Panc1 (cell line): ENCODE measurements around the gene RHOG. TPM values are rescaled to one million over a fixed set of nuclear protein-coding genes. Genes with fewer than 3 reads are reported as not detected.

Experiments
- ATAC-seq: fragments of 200-7000 bp; cut with Tn5 transposase; 2 replicates; pipeline ENCODE4 v1.9.1; 2020; ENCODE audit warnings: mild to moderate bottlenecking, moderate library complexity
- Bru-seq: library from RNA; stranded (reverse); fragments of 400-500 nt; gene quantifications from one replicate; lab custom pipeline; 2021; lab: Mats Ljungman, UMichigan
- BruChase-seq, 2 experiments: library from RNA; stranded (reverse); fragments of 400-500 nt; gene quantifications; one replicate each; lab custom pipeline; 2021; lab: Mats Ljungman, UMichigan
- BruUV-seq: library from RNA; stranded (reverse); fragments of 400-500 nt; replicated peaks from 2 replicates; lab custom pipeline; 2021; lab: Mats Ljungman, UMichigan
- CTCF ChIA-PET: fragments of 300-600 bp; sonication (Branson Sonifier 250); formaldehyde crosslinking; loops from one replicate; lab custom pipeline; 2022; ENCODE audit warnings: antibody characterized with exemption; lab: Charles Lee
- POLR2A ChIA-PET: fragments of 300-600 bp; sonication (Branson Sonifier 250); formaldehyde crosslinking; loops from one replicate; lab custom pipeline; 2022; ENCODE audit warnings: antibody characterized with exemption; lab: Charles Lee
- DNase-seq: peaks from one replicate; pipeline ENCODE4 v3.0.0-alpha.2; 2010; ENCODE audit warnings: low read depth, low spot score
- H3K27ac ChIP-seq: 2 replicates; pipeline ENCODE4 v1.5.1; 2011; ENCODE audit warnings: mild to moderate bottlenecking, low read length, inconsistent platforms
- H3K27me3 ChIP-seq: fragments of 200-500 bp; sonication (Bioruptor generic); 2 replicates; pipeline ENCODE4 v1.6.0; 2014; ENCODE audit warnings: low read length, inconsistent platforms; ENCODE audit not compliant: control insufficient read depth, insufficient read depth
- H3K36me3 ChIP-seq: fragments of 200-500 bp; sonication (Bioruptor generic); 2 replicates; pipeline ENCODE4 v1.5.1; 2014; ENCODE audit warnings: inconsistent platforms, mild to moderate bottlenecking, low read length, moderate library complexity; ENCODE audit not compliant: control insufficient read depth, insufficient read depth
- H3K4me1 ChIP-seq: 2 replicates; pipeline ENCODE4 v1.5.1; 2011; ENCODE audit warnings: inconsistent platforms, mild to moderate bottlenecking, low read length, moderate library complexity; ENCODE audit not compliant: control insufficient read depth, insufficient read depth
- H3K4me3 ChIP-seq, 2 experiments: 2 replicates each; pipeline ENCODE4 v1.5.1; 2011 to 2012; ENCODE audit warnings: low read depth in 2 of 2, low read length in 2 of 2, mild to moderate bottlenecking in 2 of 2, inconsistent platforms in 1 of 2, moderate library complexity in 1 of 2
- H3K9me3 ChIP-seq: fragments of 200-500 bp; sonication (Bioruptor generic); 2 replicates; pipeline ENCODE4 v1.5.1; 2014; ENCODE audit warnings: low read depth, mild to moderate bottlenecking, inconsistent platforms, low read length, moderate library complexity; ENCODE audit not compliant: control insufficient read depth, insufficient read depth
- POLR2AphosphoS5 ChIP-seq: IDR thresholded peaks from 2 replicates; pipeline ENCODE4 v1.6.1; 2012; ENCODE audit warnings: mild to moderate bottlenecking, low read depth, low read length, moderate library complexity
- SIN3A ChIP-seq: IDR thresholded peaks from 2 replicates; pipeline ENCODE4 v1.6.1; 2012; ENCODE audit warnings: low read depth, mild to moderate bottlenecking, low read length, moderate library complexity, borderline replicate concordance; ENCODE audit not compliant: insufficient read depth
- TCF7L2 ChIP-seq: IDR thresholded peaks from 2 replicates; pipeline ENCODE4 v1.6.1; 2011; ENCODE audit warnings: mild to moderate bottlenecking, low read depth, low read length, inconsistent platforms
- in situ Hi-C: cut with HindIII; loops from 2 replicates; pipeline ENCODE4 v1.10.0; 2016; ENCODE audit warnings: low sequenced_read_pairs, low pct_unique_long_range_greater_than_20kb
- intact Hi-C: fragments of 100-400 bp; cut with micrococcal nuclease; formaldehyde crosslinking; loops from one replicate; pipeline ENCODE4 v1.10.0; 2022; ENCODE audit not compliant: unreplicated experiment
- long read RNA-seq: library from polyadenylated mRNA; unstranded; transcript quantifications from one replicate; pipeline ENCODE4 v2.0.0, GENCODE V29; 2021; ENCODE audit not compliant: unreplicated experiment
- polyA plus RNA-seq: library from polyadenylated mRNA; unstranded; fragments of >200 nt; gene quantifications from one replicate; pipeline ENCODE4 v1.2.1, GENCODE V29; 2012; ENCODE audit warnings: missing spikeins; ENCODE audit not compliant: insufficient read length
- total RNA-seq: library from RNA; stranded (reverse); gene quantifications from one replicate; pipeline ENCODE4 v1.2.1, GENCODE V29; 2021; ENCODE audit not compliant: unreplicated experiment
- TF ChIP-seq, protein P1 (sequence below): fragments of 450-650 bp; IDR thresholded peaks from 2 replicates; pipeline ENCODE4 v1.5.1; 2017; ENCODE audit warnings: mild to moderate bottlenecking
- TF ChIP-seq, protein P2 (sequence below), 2 experiments: IDR thresholded peaks; 2 replicates each; pipeline ENCODE4 v1.6.1; 2011 to 2012; ENCODE audit warnings: low read depth in 2 of 2, control low read depth in 1 of 2, low read length in 1 of 2, mild to moderate bottlenecking in 1 of 2, moderate library complexity in 1 of 2; ENCODE audit not compliant: insufficient read depth in 1 of 2

Gene RHOG
- 156 TPM for total RNA-seq
- 219 TPM for polyA plus RNA-seq
- percentile 93 among the genes with signal in this experiment for Bru-seq, nascent RNA
- BruChase-seq, experiment 1, labeled RNA remaining after a 2-hour chase = percentile 85 among the genes with signal in this experiment
- BruChase-seq, experiment 2, labeled RNA remaining after a 6-hour chase = percentile 83 among the genes with signal in this experiment
- long read RNA-seq, transcript RHOG-201 (2 exons, 1,319 nt) = major isoform, 50 of 142 reads
- long read RNA-seq, partial matches to known transcripts = 85 of 142 reads
- long read RNA-seq, other reads (novel, unspliced or antisense) = 5 of 142 reads

DNA sequence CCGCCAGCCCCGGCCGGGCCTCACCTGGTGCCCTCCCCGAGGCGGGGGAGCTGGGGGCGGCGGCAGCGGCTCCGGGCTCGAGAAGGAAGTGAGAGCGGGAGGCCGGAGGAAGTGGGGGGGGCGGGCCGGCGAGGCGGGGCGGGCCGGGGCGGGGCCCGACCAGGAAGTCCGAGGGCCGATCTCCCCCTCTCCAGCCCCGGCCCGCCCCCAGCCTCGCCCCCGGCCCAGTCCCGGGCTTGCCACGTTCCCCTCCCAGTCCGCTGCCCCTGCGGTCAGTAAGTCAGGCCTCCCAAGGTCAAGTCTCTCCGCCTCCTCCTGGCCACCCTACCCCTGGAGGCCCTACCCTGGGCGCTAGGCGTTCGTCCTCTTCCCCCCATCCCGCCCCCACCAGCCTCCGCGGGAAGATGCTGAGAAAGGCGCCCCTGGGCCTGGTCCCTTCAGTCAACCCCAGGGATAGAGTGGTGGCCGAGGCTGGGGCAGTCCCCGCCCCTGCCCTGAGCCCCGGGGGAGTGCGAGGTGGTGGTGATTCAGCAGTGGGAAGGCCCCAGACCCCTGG is at the start of gene RHOG:
TSS of gene RHOG (minus strand) at position 90 of the 556 bp plus-strand sequence. CDS start 12,821 bp downstream, outside the sequence.
- peak within 1 kb of the TSS; percentile 89 for H3K27ac ChIP-seq
- in situ Hi-C loops = no loop called here
- BruUV-seq = no TSS peak
- no peaks in the 10 kb centered on the region for H3K27me3 ChIP-seq
- no peaks in the 10 kb centered on the region for H3K36me3 ChIP-seq
- peak within 1 kb of the TSS; percentile 62 to 67 for H3K4me3 ChIP-seq
- intact Hi-C loops = no loop called here
- DNase-seq = no peak
- POLR2A ChIA-PET = interaction anchor here (0.5 to 0.9 kb wide), 4 partner anchors 9 to 63 kb away, joined by 3 to 6 read pairs (median 5); no protein-coding TSS in a partner anchor
- peaks cover 36% of the 10 kb centered on the region for H3K4me1 ChIP-seq
- ATAC-seq = peak; percentile 88
- TF ChIP-seq TCF7L2 (no peak), SIN3A (peak; percentile 80; the same call in 1 of the 2 replicates), POLR2AphosphoS5 (peak; percentile 66; the same call in 1 of the 2 replicates)
- TF ChIP-seq, protein P1, sequence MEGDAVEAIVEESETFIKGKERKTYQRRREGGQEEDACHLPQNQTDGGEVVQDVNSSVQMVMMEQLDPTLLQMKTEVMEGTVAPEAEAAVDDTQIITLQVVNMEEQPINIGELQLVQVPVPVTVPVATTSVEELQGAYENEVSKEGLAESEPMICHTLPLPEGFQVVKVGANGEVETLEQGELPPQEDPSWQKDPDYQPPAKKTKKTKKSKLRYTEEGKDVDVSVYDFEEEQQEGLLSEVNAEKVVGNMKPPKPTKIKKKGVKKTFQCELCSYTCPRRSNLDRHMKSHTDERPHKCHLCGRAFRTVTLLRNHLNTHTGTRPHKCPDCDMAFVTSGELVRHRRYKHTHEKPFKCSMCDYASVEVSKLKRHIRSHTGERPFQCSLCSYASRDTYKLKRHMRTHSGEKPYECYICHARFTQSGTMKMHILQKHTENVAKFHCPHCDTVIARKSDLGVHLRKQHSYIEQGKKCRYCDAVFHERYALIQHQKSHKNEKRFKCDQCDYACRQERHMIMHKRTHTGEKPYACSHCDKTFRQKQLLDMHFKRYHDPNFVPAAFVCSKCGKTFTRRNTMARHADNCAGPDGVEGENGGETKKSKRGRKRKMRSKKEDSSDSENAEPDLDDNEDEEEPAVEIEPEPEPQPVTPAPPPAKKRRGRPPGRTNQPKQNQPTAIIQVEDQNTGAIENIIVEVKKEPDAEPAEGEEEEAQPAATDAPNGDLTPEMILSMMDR = no peak
- TF ChIP-seq, protein P2, sequence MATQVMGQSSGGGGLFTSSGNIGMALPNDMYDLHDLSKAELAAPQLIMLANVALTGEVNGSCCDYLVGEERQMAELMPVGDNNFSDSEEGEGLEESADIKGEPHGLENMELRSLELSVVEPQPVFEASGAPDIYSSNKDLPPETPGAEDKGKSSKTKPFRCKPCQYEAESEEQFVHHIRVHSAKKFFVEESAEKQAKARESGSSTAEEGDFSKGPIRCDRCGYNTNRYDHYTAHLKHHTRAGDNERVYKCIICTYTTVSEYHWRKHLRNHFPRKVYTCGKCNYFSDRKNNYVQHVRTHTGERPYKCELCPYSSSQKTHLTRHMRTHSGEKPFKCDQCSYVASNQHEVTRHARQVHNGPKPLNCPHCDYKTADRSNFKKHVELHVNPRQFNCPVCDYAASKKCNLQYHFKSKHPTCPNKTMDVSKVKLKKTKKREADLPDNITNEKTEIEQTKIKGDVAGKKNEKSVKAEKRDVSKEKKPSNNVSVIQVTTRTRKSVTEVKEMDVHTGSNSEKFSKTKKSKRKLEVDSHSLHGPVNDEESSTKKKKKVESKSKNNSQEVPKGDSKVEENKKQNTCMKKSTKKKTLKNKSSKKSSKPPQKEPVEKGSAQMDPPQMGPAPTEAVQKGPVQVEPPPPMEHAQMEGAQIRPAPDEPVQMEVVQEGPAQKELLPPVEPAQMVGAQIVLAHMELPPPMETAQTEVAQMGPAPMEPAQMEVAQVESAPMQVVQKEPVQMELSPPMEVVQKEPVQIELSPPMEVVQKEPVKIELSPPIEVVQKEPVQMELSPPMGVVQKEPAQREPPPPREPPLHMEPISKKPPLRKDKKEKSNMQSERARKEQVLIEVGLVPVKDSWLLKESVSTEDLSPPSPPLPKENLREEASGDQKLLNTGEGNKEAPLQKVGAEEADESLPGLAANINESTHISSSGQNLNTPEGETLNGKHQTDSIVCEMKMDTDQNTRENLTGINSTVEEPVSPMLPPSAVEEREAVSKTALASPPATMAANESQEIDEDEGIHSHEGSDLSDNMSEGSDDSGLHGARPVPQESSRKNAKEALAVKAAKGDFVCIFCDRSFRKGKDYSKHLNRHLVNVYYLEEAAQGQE (IDR thresholded peaks at IDR 0.05; ENCODE audit: insufficient read depth in 1 of 2, low read depth in 2 of 2, low read length in 1 of 2) = no peak
- CTCF ChIA-PET = interaction anchor here (0.6 to 2.7 kb wide), 17 partner anchors 8 to 233 kb away, joined by 3 to 33 read pairs (median 4); partner anchors contain the start of gene STIM1
- H3K9me3 ChIP-seq = no peaks in the 10 kb centered on the region

DNA sequence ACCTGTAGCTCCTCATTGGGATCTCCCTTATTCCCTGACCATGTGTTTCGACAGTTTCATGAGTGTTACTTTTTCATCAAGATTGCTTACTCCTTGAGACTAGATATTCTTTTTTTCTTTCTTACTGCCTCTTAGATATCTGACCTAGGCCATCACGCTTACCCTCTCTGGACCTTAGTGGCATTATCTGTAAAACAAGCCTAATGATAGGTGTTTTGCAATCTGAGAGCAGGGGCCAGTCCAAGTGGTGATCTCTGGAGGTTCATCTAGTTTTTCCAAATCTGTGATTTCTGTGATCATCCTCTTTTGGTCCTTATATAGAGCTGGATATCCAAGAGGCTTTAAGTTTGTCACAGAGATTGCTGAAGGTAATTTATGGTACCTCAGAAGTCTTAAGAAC is 49.3 kb upstream of the RHOG start:
- POLR2A ChIA-PET = no interaction called here
- Histone ChIP-seq H3K36me3 (no peaks in the 10 kb centered on the region), H3K27me3 (no peaks in the 10 kb centered on the region), H3K4me3 (no peak overlapping the region), H3K27ac (no peak overlapping the region), H3K4me1 (peaks cover 21% of the 10 kb centered on the region), H3K9me3 (no peaks in the 10 kb centered on the region)
- CTCF ChIA-PET = interaction anchor here (1.1 to 1.4 kb wide), 2 partner anchors 15 to 35 kb away, joined by 5 read pairs; partner anchors contain the start of gene STIM1
- in situ Hi-C loops (no loop called here), intact Hi-C loops (no loop called here)
- no peak for ATAC-seq
- no TSS peak for BruUV-seq
- DNase-seq = no peak
- TF ChIP-seq SIN3A = no peak
- TF ChIP-seq, protein P2 (IDR thresholded peaks at IDR 0.05; ENCODE audit: insufficient read depth in 1 of 2, low read depth in 2 of 2, low read length in 1 of 2) = no peak
- TF ChIP-seq, protein P1 = no peak
- TF ChIP-seq TCF7L2 = no peak
- TF ChIP-seq POLR2AphosphoS5 = no peak
